Activated T-cell treated with anti-CD3 and anti-CD28 coated beads for 4 hours (primary cell): ENCODE data around the gene ZNF426.
A peak's percentile ranks its signal among the peaks of the same experiment; 100 is the strongest.
"Not testable (repeated sequence)": the region's sequence is repeated elsewhere in the genome, so short reads cannot be mapped to it uniquely, and the experiment has no call there.

ENCODE experiments used
- DNase-seq: peaks from one replicate; pipeline ENCODE4 v3.0.0-alpha.2; 2020

The ZNF426 gene

GRCh38 chr19:9538183-9539058 lies at the start of gene ZNF426:
TSS of gene ZNF426 (minus strand) at chr19:9538645. CDS start at chr19:9536232, 2,413 bp downstream.
- DNase-seq = peak; percentile 83

GRCh38 chr19:9586764-9587163 lies 48.3 kb upstream of the ZNF426 start:
- peak; percentile 72 for DNase-seq

GRCh38 chr19:9584073-9584833 lies 45.8 kb upstream of the ZNF426 start, which contains the start of gene ZNF121:
TSS of gene ZNF121 (minus strand) at chr19:9584504. CDS start at chr19:9568097, 16,407 bp downstream.
- peak; percentile 78 for DNase-seq

GRCh38 chr19:9582081-9582725 lies 43.8 kb upstream of the ZNF426 start:
- not testable (repeated sequence) for DNase-seq

- no peak for DNase-seq
Measured at GRCh38 chr19:9580728-9581127, 42.3 kb upstream of the ZNF426 start.

- DNase-seq = no peak
Measured at GRCh38 chr19:9570255-9570654, 31.8 kb upstream of the ZNF426 start.

GRCh38 chr19:9566729-9567128 lies 28.3 kb upstream of the ZNF426 start:
- DNase-seq = no peak

- no peak for DNase-seq
Measured at GRCh38 chr19:9565900-9566705, 27.7 kb upstream of the ZNF426 start.

GRCh38 chr19:9552536-9553274 lies 14.3 kb upstream of the ZNF426 start:
- no peak for DNase-seq

GRCh38 chr19:9547870-9548269 lies 9.4 kb upstream of the ZNF426 start:
- no peak for DNase-seq

- not testable (repeated sequence) for DNase-seq
Measured at GRCh38 chr19:9541281-9541680, 2.8 kb upstream of the ZNF426 start.

GRCh38 chr19:9539921-9540320 lies 1.5 kb upstream of the ZNF426 start:
- not testable (repeated sequence) for DNase-seq

GRCh38 chr19:9539201-9539600 lies 756 bp upstream of the ZNF426 start:
- DNase-seq = not testable (repeated sequence)

- DNase-seq = no peak
Measured at GRCh38 chr19:9535934-9536333, 2.5 kb downstream of the ZNF426 start.

- no peak for DNase-seq
Measured at GRCh38 chr19:9531933-9532332, 6.5 kb downstream of the ZNF426 start.

GRCh38 chr19:9528757-9529336 lies 9.6 kb downstream of the ZNF426 start:
- no peak for DNase-seq

- DNase-seq = no peak
Measured at GRCh38 chr19:9523885-9524474, 14.5 kb downstream of the ZNF426 start.

GRCh38 chr19:9507285-9507684 lies 31.2 kb downstream of the ZNF426 start:
- no peak for DNase-seq

- no peak for DNase-seq
Measured at GRCh38 chr19:9500796-9501195, 37.6 kb downstream of the ZNF426 start.

GRCh38 chr19:9498183-9498902 lies 40.1 kb downstream of the ZNF426 start, which contains the start of gene ZNF560:
TSS of gene ZNF560 (minus strand) at chr19:9498616. CDS start at chr19:9475313, 23,303 bp downstream.
- DNase-seq = no peak
